ENCODE data around the gene PARVA. TPM values are rescaled to one million over a fixed set of nuclear protein-coding genes. Genes with fewer than 3 reads are reported as not detected.

PARVA gene
- total RNA-seq, 3 donors from 2014 or later = 55.7 to 191 (median 57.1) TPM

DNA sequence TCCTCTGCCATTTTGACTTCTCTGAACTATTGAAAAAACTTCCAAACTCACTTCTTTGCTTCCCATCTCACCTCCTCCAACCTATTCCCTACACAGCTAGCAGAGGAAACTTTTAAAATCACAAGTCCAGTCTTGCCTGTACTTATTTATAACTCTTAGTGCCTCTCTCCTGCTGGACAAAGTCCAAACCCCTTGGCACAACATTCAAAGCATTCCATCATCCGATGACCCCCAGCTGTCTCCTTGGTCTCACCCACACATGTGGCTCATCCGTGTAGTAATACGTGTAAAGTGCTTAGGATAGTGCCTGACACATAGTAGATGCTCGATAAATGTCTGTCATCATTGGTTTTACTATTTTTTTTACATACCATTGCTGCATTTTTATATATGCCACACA lies 101.4 kb downstream of the PARVA start:
- intact Hi-C loops (cut with DNase I, micrococcal nuclease) = no loop called here
- Histone ChIP-seq H3K36me3 (ENCODE audit: low read depth) (no peaks in the 10 kb centered on the region), H3K9me3 (no peaks in the 10 kb centered on the region), H3K4me1 (ENCODE audit: low read depth) (no peaks in the 10 kb centered on the region), H3K4me3 (no peak overlapping the region)
- ATAC-seq = no peak
- no peak for DNase-seq
- TF ChIP-seq, protein P1, sequence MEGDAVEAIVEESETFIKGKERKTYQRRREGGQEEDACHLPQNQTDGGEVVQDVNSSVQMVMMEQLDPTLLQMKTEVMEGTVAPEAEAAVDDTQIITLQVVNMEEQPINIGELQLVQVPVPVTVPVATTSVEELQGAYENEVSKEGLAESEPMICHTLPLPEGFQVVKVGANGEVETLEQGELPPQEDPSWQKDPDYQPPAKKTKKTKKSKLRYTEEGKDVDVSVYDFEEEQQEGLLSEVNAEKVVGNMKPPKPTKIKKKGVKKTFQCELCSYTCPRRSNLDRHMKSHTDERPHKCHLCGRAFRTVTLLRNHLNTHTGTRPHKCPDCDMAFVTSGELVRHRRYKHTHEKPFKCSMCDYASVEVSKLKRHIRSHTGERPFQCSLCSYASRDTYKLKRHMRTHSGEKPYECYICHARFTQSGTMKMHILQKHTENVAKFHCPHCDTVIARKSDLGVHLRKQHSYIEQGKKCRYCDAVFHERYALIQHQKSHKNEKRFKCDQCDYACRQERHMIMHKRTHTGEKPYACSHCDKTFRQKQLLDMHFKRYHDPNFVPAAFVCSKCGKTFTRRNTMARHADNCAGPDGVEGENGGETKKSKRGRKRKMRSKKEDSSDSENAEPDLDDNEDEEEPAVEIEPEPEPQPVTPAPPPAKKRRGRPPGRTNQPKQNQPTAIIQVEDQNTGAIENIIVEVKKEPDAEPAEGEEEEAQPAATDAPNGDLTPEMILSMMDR (IDR thresholded peaks at IDR 0.05) = no peak

DNA sequence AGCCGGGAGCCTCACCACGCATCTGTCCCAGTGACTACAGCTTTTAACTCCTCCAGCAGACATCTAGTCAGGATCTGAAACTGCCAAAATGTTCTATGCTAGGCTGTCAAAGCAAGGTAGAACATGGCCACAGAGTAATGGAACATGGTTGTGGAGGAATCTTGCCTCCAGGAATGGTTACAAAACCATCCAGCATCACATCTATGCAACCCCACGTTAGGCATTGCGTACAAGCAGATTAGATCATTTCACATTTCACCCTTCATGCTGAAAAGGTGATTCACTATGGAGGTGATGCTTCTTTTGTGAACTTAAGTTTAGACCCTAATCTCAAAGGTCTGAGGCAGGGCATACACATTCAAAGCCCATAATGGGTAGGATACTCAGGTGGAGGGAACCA lies 103.0 kb downstream of the PARVA start:
- ATAC-seq = no peak
- no peak overlapping the region for H3K4me3 ChIP-seq
- H3K36me3 ChIP-seq (ENCODE audit: low read depth) = no peaks in the 10 kb centered on the region
- no peaks in the 10 kb centered on the region for H3K4me1 ChIP-seq (ENCODE audit: low read depth)
- intact Hi-C loops (cut with DNase I, micrococcal nuclease) = no loop called here
- DNase-seq = no peak
- TF ChIP-seq, protein P1 (IDR thresholded peaks at IDR 0.05) = no peak
- no peaks in the 10 kb centered on the region for H3K9me3 ChIP-seq

DNA sequence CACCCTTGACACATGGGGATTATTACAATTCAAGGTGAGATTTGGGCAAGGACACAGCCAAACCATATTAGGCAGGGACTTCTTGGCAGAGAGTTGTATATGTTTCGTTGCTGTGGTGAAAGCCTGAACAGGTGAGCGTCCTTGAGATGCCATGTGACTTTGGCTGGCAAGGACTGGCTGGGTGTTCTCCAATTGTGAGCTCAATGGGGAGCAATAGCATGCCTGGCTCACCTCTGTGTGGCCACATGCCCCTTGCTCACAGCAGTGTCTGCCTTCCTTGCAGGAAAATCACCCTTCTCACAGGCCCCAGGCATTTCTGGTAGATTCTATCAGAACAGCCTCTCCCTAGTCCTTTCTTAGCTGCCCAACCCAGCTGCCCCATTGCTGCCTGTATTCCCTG lies 105.5 kb downstream of the PARVA start:
- DNase-seq = no peak
- no peak overlapping the region for H3K4me3 ChIP-seq
- no peak for ATAC-seq
- no peaks in the 10 kb centered on the region for H3K9me3 ChIP-seq
- intact Hi-C loops (cut with DNase I, micrococcal nuclease) = no loop called here
- TF ChIP-seq, protein P1 (IDR thresholded peaks at IDR 0.05) = no peak
- H3K4me1 ChIP-seq (ENCODE audit: low read depth) = no peaks in the 10 kb centered on the region
- no peaks in the 10 kb centered on the region for H3K36me3 ChIP-seq (ENCODE audit: low read depth)

DNA sequence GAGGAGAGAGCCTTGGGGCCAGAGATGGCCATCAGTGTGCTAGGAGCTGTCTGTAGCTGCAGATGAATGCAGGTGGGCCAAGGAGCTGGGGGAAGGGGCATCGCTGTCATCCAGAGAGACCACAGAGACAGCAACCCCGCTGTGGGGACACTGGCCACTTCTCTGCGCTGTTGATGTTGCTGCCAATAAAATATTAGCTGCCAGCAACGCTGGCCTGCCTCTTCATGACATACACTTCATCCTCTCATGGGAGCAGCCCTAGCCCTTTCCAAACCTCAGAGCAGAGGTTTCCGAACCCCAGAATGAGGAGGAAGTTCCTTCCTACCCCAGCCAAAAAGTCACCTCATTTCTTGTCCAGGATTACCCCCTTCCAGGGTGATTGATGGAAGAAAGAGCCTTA lies 106.2 kb downstream of the PARVA start:
- no peak for ATAC-seq

DNA sequence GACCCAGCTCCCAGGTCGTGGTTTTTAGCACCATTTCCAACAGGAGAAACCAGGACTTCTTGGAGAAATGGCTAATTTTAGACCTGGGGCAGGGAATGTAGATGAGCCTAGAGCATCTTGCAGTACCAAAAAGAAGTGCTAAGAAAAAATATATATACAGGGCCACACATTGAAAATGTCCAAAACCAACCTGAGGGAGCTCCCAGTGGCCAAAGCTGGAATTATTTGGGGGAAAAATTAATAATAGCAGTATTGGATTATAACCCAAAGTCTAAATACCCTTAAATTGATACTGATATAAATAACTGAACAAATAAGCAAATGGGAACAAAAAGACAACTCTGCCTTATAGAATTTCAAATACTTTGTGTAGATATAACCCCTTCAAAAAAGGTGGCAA lies 108.0 kb downstream of the PARVA start:
- DNase-seq (no peak), ATAC-seq (no peak)
- no peaks in the 10 kb centered on the region for H3K4me1 ChIP-seq (ENCODE audit: low read depth)
- TF ChIP-seq, protein P1 (IDR thresholded peaks at IDR 0.05) = no peak
- intact Hi-C loops (cut with DNase I, micrococcal nuclease) = no loop called here
- H3K4me3 ChIP-seq = no peak overlapping the region
- H3K36me3 ChIP-seq (ENCODE audit: low read depth) = no peaks in the 10 kb centered on the region
- H3K9me3 ChIP-seq = peaks cover 4% of the 10 kb centered on the region

More for the DNA sequence above, 106.2 kb downstream of the PARVA start:
- intact Hi-C loops (cut with DNase I, micrococcal nuclease) = no loop called here
- TF ChIP-seq, protein P1 (IDR thresholded peaks at IDR 0.05) = no peak
- Histone ChIP-seq H3K4me3 (no peak overlapping the region), H3K4me1 (ENCODE audit: low read depth) (no peaks in the 10 kb centered on the region), H3K9me3 (no peaks in the 10 kb centered on the region), H3K36me3 (ENCODE audit: low read depth) (no peaks in the 10 kb centered on the region)
- no peak for DNase-seq

DNA sequence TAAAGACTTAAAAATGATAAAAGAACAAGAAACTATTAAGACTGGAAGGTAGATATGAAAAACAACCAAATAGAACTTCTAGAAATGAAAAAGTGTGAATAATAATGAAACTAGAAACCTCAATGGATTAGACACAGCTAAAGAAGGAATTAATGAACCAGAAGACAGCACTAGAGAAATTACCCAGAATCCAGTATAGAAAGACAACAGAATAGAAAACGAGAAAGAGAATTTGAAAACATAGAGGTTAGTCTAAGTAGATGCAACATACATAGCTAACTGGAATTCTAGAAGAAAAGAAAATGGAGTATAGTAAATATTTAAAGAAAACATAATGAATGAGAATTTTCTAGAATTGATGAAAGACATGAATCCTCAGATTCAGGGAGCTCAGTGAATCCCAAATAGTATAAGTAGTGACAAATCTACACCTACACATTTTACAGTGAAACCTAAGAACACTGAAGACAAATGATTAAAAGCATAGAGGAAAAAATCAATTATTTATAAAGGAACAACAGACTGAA lies 111.9 kb downstream of the PARVA start:
- ATAC-seq (no peak), DNase-seq (no peak)
- TF ChIP-seq, protein P1 (IDR thresholded peaks at IDR 0.05) = no peak
- Histone ChIP-seq H3K4me3 (no peak overlapping the region), H3K9me3 (peaks cover 4% of the 10 kb centered on the region), H3K36me3 (ENCODE audit: low read depth) (no peaks in the 10 kb centered on the region), H3K4me1 (ENCODE audit: low read depth) (no peaks in the 10 kb centered on the region)
- intact Hi-C loops (cut with DNase I, micrococcal nuclease) = no loop called here
